ENCODE measurements around the gene GAPT.

DNA sequence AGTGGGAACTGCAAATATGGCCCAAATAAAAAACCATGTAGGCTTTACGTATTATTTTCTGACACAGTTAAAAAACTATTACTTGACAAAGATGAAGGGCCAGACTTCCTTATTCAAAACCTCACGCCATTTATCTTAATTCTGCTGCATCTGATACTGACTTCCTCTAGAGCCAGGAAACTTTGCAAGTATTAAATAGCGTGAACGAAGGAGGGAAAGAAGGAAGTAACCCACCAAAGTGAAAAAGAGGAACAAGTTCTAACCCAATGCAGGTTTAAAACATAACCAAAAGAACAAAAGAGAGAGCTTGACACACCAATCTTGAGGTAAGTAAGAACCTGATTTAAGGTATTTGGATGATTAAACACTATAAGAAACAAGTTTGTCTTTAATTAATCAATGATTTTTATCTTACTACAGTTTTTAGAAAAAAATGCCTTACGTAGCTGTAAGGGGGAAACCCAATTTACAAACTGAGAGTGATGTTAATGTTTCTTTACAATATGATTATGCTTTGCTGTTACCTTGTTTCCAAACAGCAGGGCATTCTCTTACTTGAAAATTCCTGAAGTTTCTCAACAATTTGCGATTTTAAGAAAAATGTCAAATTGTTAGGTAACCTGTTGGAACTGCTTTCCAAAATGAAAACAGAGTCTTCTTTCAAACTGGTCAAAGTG, at the start of gene GAPT:
- TF ChIP-seq GABPA (IDR thresholded peaks at IDR 0.05 in 1 of 2, conservative IDR thresholded peaks at IDR 0.05 in 1 of 2): no peak
- TF ChIP-seq MAX (IDR thresholded peaks at IDR 0.05): no peak
- no peak for TF ChIP-seq JUND (IDR thresholded peaks at IDR 0.05)
